ENCODE results near the gene RNU5D-1. TPM values are rescaled to one million over a fixed set of nuclear protein-coding genes. Genes with fewer than 3 reads are reported as not detected.
"Not testable (repeated sequence)": the region's sequence is repeated elsewhere in the genome, so short reads cannot be mapped to it uniquely, and the experiment has no call there.

Gene RNU5D-1
- total RNA-seq (2014; rRNA removed; shearing (Covaris generic)), result not detected in 2 replicates

DNA sequence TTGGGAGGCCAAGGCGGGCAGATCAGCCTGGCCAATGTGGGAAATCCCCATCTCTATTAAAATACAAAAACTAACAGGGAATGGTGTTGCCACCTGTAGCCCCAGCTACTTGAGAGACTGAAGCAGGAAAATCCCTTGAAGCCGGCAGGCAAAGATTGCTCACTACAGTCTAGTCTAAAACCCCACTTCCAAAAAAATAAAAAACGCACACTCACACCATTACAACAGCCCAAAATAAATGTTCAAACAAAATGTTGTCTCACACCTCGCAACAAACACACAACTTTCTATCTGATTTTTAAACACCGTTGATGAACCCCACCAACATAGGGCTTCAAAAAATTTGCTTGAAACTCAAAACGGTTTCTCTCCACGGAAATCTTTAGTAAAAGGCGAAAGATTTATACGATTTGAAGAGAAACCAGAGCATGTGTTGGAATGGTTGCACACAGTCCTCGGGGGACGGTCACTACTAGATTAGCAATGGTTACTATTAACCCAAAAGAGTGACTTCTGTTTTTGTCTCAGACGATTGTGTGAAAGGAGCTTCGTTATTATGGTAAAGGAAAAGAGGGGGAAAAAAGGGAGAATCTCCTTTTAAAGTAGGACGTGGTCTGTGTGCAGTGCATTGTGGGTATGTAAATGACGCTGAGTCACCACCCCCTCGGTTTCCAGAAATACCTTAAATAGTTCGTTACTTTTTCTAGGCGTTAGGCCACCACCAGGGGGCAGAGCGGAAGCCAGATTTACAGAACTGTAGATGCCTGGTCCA lies at the start of gene RNU5D-1:
RNU5D-1 (minus strand) TSS at position 430 of the 772 bp plus-strand sequence.
- peak; percentile 97 for DNase-seq (ENCODE audit: low spot score)

GRCh38 chr1:44780583-44781121 lies 49.7 kb upstream of the RNU5D-1 start:
- DNase-seq (ENCODE audit: low spot score), result no peak

DNA sequence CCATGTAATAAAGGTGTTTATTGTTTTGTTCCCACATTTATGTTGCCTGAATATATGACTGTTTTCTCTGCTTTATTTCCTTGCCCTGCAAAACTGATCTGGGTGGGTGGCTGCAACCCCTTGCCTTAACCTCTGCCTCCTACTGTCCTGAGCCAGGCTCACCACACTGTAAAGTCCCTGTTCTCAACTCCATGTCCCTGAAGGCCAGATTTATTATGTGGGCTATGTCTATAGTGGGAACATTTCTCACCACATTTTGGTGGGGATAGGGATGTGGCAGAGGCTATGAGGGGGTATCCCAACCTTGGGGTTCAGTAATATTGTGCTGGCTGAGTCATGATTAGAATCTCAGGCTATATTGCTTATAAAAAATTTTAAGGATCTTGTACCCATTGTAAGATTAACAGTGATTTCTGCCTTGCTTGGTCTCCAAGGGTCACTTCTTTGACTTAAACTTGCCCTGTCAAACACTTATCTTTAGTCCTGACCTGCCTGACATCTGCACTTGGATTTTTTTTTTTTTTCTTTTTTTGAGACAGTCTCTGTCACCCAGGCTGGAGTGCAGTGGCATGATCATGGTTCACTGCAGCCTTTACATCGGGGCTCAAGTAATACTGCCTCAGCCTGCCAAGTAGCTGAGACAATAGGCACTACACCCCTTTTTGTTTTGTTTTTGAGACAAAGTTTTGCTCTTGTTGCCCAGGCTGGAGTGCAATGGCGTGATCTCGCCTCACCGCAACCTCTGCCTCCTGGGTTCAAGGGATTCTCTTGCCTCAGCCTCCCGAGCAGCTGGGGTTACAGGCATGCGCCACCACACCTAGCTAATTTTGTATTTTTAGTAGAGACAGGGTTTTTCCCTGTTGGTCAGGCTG lies 48.0 kb upstream of the RNU5D-1 start:
- DNase-seq (ENCODE audit: low spot score), result no peak

DNA sequence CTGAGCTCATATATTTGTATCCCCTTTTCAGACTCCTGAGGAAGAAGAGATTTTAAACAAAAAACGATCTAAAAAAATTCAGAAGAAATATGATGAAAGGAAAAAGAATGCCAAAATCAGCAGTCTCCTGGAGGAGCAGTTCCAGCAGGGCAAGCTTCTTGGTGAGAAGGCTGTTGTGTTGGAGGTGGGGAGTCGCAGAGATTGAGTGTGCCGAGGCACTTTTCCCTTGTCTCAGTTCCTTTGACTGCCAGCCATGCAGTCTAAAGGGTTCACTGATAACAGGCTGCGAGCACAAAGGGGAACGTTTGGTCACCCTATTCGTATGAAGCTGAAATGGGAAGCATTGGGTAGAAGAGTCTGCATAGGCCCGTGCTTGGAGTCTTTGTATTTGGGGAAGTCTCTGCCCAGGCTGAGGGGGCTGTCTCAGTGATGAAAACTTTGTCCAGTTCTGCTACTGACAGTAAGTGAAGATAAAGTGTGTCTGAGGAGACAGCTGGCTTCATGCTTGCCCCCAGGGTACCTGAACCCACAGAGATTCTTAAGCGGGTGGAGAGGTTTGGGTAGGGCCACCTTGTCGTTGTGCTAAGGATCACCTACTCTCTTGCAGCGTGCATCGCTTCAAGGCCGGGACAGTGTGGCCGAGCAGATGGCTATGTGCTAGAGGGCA lies 47.1 kb upstream of the RNU5D-1 start:
- no peak for DNase-seq (ENCODE audit: low spot score)

DNA sequence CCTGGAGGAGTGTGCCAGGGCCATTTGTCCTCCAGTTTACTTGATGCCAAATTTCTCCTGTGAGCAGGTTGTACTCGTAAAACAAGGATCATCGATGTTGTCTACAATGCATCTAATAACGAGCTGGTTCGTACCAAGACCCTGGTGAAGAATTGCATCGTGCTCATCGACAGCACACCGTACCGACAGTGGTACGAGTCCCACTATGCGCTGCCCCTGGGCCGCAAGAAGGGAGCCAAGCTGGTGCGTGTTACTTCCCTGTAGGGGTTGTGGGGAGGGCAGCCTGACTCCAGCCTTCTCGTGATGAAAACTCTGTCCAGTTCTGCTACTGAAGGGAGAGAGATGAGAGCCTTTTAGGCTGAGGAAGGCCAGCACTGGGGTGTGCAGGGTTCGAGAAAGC lies 46.6 kb upstream of the RNU5D-1 start:
- no peak for DNase-seq (ENCODE audit: low spot score)

DNA sequence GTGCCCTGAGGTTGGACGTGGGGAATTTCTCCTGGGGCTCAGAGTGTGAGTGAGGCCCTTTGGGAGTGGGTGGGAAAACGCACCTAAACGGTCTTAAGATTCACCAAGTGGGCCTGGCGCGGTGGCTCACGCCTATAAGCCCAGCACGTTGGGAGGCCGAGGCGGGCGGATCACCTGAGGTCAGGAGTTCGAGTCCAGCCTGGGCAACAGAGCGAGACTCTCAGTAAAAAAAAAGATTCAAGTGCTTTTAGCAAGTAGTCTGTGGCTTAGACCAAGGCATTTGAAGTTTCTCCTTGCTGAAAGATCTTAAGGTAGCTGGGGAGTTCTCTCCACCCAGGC lies 45.7 kb upstream of the RNU5D-1 start:
- no peak for DNase-seq (ENCODE audit: low spot score)

DNA sequence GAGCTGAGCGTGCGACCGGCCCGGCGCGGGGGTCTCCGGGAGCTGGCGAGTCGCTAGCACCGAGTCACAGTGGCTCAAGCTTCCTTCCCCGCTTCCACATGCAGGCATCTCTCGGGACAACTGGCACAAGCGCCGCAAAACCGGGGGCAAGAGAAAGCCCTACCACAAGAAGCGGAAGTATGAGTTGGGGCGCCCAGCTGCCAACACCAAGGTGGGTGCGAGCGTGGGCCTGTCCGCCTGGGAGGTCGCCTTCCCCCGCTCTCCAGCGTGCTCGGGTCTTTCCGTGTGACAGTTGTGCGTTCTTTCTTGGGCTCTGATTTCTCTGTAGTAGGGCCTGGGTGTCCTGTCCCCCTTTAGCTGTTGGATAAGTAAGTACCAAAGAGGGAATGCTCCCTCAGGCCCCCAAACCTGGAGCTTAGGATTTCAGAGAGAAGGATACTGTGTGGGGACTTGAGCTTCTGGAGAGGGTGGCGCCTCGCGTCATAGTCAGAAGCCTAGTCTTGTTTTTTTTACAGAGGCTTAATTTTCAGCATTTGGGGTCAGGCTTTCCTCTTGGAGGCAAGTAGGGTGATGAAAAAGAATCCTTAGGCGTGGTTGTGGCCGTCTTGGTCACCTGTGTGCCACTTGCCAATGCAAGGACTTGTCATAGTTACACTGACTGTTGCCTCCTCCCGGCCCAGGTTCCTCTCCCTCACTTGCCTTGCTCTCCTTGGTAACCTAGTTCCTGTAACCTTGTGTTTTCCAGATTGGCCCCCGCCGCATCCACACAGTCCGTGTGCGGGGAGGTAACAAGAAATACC lies 45.2 kb upstream of the RNU5D-1 start:
- DNase-seq (ENCODE audit: low spot score), result no peak

GRCh38 chr1:44775078-44775929 lies 44.3 kb upstream of the RNU5D-1 start, which contains the start of gene RPS8:
RPS8 (plus strand) TSS chr1:44775540; CDS start chr1:44775597, 57 bp downstream.
- DNase-seq (ENCODE audit: low spot score), result peak; percentile 96

GRCh38 chr1:44766421-44766820 lies 35.5 kb upstream of the RNU5D-1 start:
- not testable (repeated sequence) for DNase-seq (ENCODE audit: low spot score)

GRCh38 chr1:44760876-44761275 lies 29.9 kb upstream of the RNU5D-1 start:
- no peak for DNase-seq (ENCODE audit: low spot score)

DNA sequence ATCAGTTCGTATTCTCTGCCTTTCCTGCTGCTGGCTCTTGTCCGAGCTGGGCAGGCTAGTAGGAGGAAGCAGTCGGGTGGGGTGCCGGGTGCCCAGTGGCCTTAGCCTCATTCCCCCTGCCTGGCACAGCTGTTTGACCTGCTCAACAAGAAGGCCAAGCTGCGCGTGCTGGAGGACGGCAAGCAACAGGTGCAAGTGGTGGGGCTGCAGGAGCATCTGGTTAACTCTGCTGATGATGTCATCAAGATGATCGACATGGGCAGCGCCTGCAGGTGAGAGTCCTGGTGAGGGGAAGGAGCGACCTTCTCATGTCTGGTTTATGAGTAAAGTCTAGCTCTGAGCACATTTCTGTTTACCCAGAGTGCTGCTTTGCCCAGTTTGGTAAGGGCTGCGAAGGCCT lies 28.1 kb upstream of the RNU5D-1 start:
- no peak for DNase-seq (ENCODE audit: low spot score)

- no peak for DNase-seq (ENCODE audit: low spot score)
Measured at GRCh38 chr1:44757420-44757819, 26.4 kb upstream of the RNU5D-1 start.

- DNase-seq (ENCODE audit: low spot score), result no peak
Measured at GRCh38 chr1:44747878-44748277, 16.9 kb upstream of the RNU5D-1 start.

DNA sequence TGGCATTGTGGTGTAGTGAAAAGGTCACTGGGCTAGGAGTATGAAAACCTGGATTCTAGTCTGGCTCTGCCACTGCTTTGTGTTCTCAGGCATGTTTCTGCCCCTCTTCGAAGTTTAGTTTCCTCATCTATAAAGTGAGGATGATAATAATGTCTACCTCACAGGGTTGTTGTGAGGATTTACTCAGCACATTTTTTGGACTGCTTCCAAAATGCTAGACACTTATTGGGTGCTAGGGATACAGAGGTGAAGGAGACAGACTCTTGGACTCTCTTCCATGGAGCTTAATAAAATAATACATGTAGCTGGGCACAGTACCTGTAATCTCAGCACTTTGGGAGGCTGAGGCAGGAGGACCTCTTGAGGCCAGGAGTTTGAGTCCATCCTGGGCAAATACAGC lies 12.2 kb upstream of the RNU5D-1 start:
- DNase-seq (ENCODE audit: low spot score), result no peak

GRCh38 chr1:44740179-44740617 lies 9.2 kb upstream of the RNU5D-1 start:
- DNase-seq (ENCODE audit: low spot score), result no peak

GRCh38 chr1:44739307-44740178 lies 8.6 kb upstream of the RNU5D-1 start, which contains the start of gene KIF2C:
KIF2C (plus strand) TSS chr1:44739837; CDS start chr1:44739933, 96 bp downstream.
- peak; percentile 98 for DNase-seq (ENCODE audit: low spot score)

DNA sequence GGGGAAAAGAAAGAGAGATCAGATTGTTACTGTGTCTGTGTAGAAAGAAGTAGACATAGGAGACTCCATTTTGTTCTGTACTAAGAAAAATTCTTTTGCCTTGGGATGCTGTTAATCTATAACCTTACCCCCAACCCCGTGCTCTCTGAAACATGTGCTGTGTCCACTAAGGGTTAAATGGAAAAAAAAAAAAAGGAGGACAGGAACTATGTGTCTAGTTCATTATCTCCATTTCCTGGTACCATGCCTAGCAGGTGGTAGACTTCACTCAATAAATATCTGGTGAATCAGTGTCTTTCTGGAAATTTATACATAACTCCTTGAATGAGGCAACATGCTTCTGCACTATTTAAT lies 8.0 kb upstream of the RNU5D-1 start:
- not testable (repeated sequence) for DNase-seq (ENCODE audit: low spot score)

DNA sequence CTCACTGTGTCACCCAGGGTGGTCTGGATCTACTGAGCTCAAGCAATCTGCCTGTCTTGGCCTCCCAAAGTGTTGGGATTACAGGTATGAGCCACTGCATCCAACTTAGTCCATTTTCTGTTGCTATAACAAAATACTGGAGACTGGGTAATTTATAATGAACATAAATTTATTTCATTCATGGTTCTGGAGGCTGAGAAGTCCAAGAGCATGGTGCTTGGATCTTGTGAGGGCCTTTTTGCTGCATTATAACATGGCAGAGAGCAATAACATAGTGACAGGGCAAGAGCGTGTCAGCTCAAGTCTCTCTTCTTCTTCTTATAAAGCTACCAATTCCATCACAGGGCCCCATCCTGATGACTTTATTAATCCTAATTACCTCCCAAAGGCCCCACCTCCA lies 5.0 kb upstream of the RNU5D-1 start:
- no peak for DNase-seq (ENCODE audit: low spot score)

- DNase-seq (ENCODE audit: low spot score), result no peak
Measured at GRCh38 chr1:44733784-44734183, 2.8 kb upstream of the RNU5D-1 start.

All from H4 (cell line).